Ovary (tissue), 3 donors: Measurements from ENCODE around the gene NR3C2.

ENCODE experiments used
- CTCF ChIP-seq, 3 donors: fragments of 450-650 bp in 2 of 3; fragments of 200-600 bp in 1 of 3; IDR thresholded peaks; one replicate each; pipeline versions ENCODE4 v1.5.1 to v1.8.0; 2016 to 2022; ENCODE audit warnings: antibody characterized with exemption in 3 of 3, mild to moderate bottlenecking in 1 of 3
- POLR2A ChIP-seq: fragments of 450-650 bp; IDR thresholded peaks from one replicate; pipeline ENCODE4 v1.6.1; 2017; ENCODE audit warnings: antibody characterized with exemption, mild to moderate bottlenecking, moderate library complexity
- donor health status: DM: no; HTN: no; CAD: no.

- TF ChIP-seq POLR2A (no peak), CTCF (IDR thresholded peaks at IDR 0.05) (no peak)
Measured at GRCh38 chr4:148034813-148035212, 407.4 kb downstream of the NR3C2 start.
